HCT116 (cell line): Measurements from ENCODE around the gene ATXN2. TPM values are rescaled to one million over a fixed set of nuclear protein-coding genes. Genes with fewer than 3 reads are reported as not detected.

Source experiments
- ATAC-seq: fragments of 200-7000 bp; cut with Tn5 transposase; 2 replicates; pipeline ENCODE4 v1.9.1; 2020; ENCODE audit warnings: mild to moderate bottlenecking, moderate library complexity
- BruUV-seq: library from RNA; stranded (reverse); fragments of 400-500 nt; replicated peaks from 2 replicates; lab custom pipeline; 2021; lab: Mats Ljungman, UMichigan
- CTCF ChIA-PET: fragments of 300-600 bp; sonication (Branson Sonifier 250); formaldehyde crosslinking; loops from one replicate; lab custom pipeline; 2021; ENCODE audit warnings: antibody characterized with exemption; lab: Charles Lee
- POLR2A ChIA-PET: fragments of 300-600, 350-600 bp; sonication (Branson Sonifier 250); formaldehyde crosslinking; loops from one replicate; lab custom pipeline; 2021; ENCODE audit warnings: antibody characterized with exemption; lab: Charles Lee
- RAD21 ChIA-PET, 2 experiments: fragments of 300-600 bp; sonication (Branson Sonifier 250); formaldehyde crosslinking; loops; one replicate each; lab custom pipeline; 2023; ENCODE audit warnings: low total read pairs in 2 of 2; ENCODE audit not compliant: uncharacterized antibody in 2 of 2, unreplicated experiment in 2 of 2, low non-redundant PET in 1 of 2; lab: Charles Lee
- DNase-seq: peaks from one replicate; pipeline ENCODE4 v3.0.0-alpha.2; 2010; ENCODE audit warnings: low read depth, low spot score
- H2AFZ ChIP-seq: fragments of 200-600 bp; shearing (Covaris generic), sonication (generic); 2 replicates; pipeline ENCODE4 v1.6.1; 2017; ENCODE audit warnings: low read depth, mixed run types, mixed read lengths, antibody characterized with exemption, low read length; ENCODE audit not compliant: poor library complexity, severe bottlenecking
- H3K27ac ChIP-seq: 2 replicates; pipeline ENCODE4 v1.5.1; 2012; ENCODE audit warnings: low read depth, low read length
- H3K27me3 ChIP-seq: fragments of 200-600 bp; sonication (generic); 2 replicates; pipeline ENCODE4 v1.6.1; 2016; ENCODE audit warnings: mixed run types, low read length, mixed read lengths; ENCODE audit not compliant: insufficient read depth
- H3K36me3 ChIP-seq, 2 experiments: fragments of 200-500 bp in 1 of 2; fragments of 200-600 bp in 1 of 2; sonication (Bioruptor generic) in 1 of 2; sonication (generic) in 1 of 2; 2 replicates each; pipeline versions ENCODE4 v1.5.1 to v1.6.1; 2014 to 2016; ENCODE audit warnings: low read length in 2 of 2, inconsistent platforms in 1 of 2, mixed read lengths in 1 of 2, mixed run types in 1 of 2; ENCODE audit not compliant: insufficient read depth in 2 of 2, control insufficient read depth in 1 of 2
- H3K4me1 ChIP-seq, 2 experiments: fragments of 200-600 bp in 1 of 2; sonication (generic) in 1 of 2; 2 replicates each; pipeline versions ENCODE4 v1.5.1 to v1.6.1; 2012 to 2017; ENCODE audit warnings: low read length in 2 of 2, inconsistent platforms in 1 of 2, mild to moderate bottlenecking in 1 of 2, mixed read lengths in 1 of 2, mixed run types in 1 of 2, moderate library complexity in 1 of 2; ENCODE audit not compliant: insufficient read depth in 2 of 2, control insufficient read depth in 1 of 2
- H3K4me2 ChIP-seq: fragments of 200-600 bp; sonication (generic); 2 replicates; pipeline ENCODE4 v1.6.1; 2017; ENCODE audit warnings: mixed run types, low read length, mixed read lengths
- H3K4me3 ChIP-seq, 2 experiments: fragments of 200-600 bp in 1 of 2; sonication (generic) in 1 of 2; replicated peaks in 1 of 2; 2 replicates each; pipeline ENCODE4 v1.5.1; 2011 to 2016; ENCODE audit warnings: low read length in 2 of 2, control low read depth in 1 of 2, low read depth in 1 of 2, mild to moderate bottlenecking in 1 of 2, mixed read lengths in 1 of 2, mixed run types in 1 of 2
- H3K79me2 ChIP-seq: fragments of 200-600 bp; sonication (generic); 2 replicates; pipeline ENCODE4 v1.6.1; 2017; ENCODE audit warnings: mild to moderate bottlenecking, mixed run types, low read length, moderate library complexity, mixed read lengths; ENCODE audit not compliant: insufficient read depth
- H3K9ac ChIP-seq: fragments of 200-600 bp; sonication (generic); 2 replicates; pipeline ENCODE4 v1.6.1; 2016; ENCODE audit warnings: low read length, mixed read lengths
- H3K9me2 ChIP-seq: fragments of 200-600 bp; sonication (generic), shearing (Covaris generic); 2 replicates; pipeline ENCODE4 v1.6.1; 2017; ENCODE audit warnings: mixed run types, mild to moderate bottlenecking, moderate library complexity; ENCODE audit not compliant: insufficient read depth
- H3K9me3 ChIP-seq, 2 experiments: fragments of 200-500 bp in 1 of 2; fragments of 200-600 bp in 1 of 2; sonication (Bioruptor generic) in 1 of 2; sonication (generic) in 1 of 2; 2 replicates each; pipeline ENCODE4 v1.6.1; 2014 to 2017; ENCODE audit warnings: low read length in 2 of 2, mixed read lengths in 2 of 2, inconsistent platforms in 1 of 2, low read depth in 1 of 2, mild to moderate bottlenecking in 1 of 2, mixed run types in 1 of 2, moderate library complexity in 1 of 2; ENCODE audit not compliant: control insufficient read depth in 1 of 2, insufficient read depth in 1 of 2
- H4K20me1 ChIP-seq: fragments of 200-600 bp; sonication (generic), shearing (Covaris generic); 2 replicates; pipeline ENCODE4 v1.6.1; 2017; ENCODE audit warnings: mixed run types, mild to moderate bottlenecking, moderate library complexity; ENCODE audit not compliant: insufficient read depth
- CBX3 ChIP-seq: IDR thresholded peaks from 2 replicates; pipeline ENCODE4 v1.6.1; 2012; ENCODE audit warnings: low read depth
- CEBPB ChIP-seq: IDR thresholded peaks from 2 replicates; pipeline ENCODE4 v1.6.1; 2012; ENCODE audit warnings: low read depth
- EGR1 ChIP-seq: IDR thresholded peaks from 2 replicates; pipeline ENCODE4 v1.6.1; 2012; ENCODE audit warnings: low read depth
- ELF1 ChIP-seq: IDR thresholded peaks from 2 replicates; pipeline ENCODE4 v1.6.1; 2012; ENCODE audit warnings: low read depth, borderline replicate concordance
- EZH2 ChIP-seq: fragments of 200-600 bp; sonication (generic); IDR thresholded peaks from 2 replicates; pipeline ENCODE4 v1.6.1; 2017; ENCODE audit warnings: antibody characterized with exemption, mixed run types
- EZH2phosphoT487 ChIP-seq: fragments of 200-600 bp; IDR thresholded peaks from 2 replicates; pipeline ENCODE4 v1.6.1; 2018; ENCODE audit warnings: antibody characterized with exemption, borderline replicate concordance
- FOSL1 ChIP-seq: IDR thresholded peaks from 2 replicates; pipeline ENCODE4 v1.6.1; 2012; ENCODE audit warnings: low read depth
- POLR2A ChIP-seq: IDR thresholded peaks from 2 replicates; pipeline ENCODE4 v1.7.0; 2011; ENCODE audit warnings: borderline replicate concordance; ENCODE audit not compliant: insufficient read depth, insufficient read length; ENCODE audit errors: extremely low read depth
- POLR2AphosphoS5 ChIP-seq: IDR thresholded peaks from 2 replicates; pipeline ENCODE4 v1.6.1; 2011; ENCODE audit warnings: mild to moderate bottlenecking, low read depth, low read length, moderate library complexity
- RAD21 ChIP-seq: IDR thresholded peaks from 2 replicates; pipeline ENCODE4 v1.6.1; 2012; ENCODE audit warnings: low read depth, mild to moderate bottlenecking
- SIN3A ChIP-seq: IDR thresholded peaks from 2 replicates; pipeline ENCODE4 v1.6.1; 2012; ENCODE audit warnings: low read depth
- SRF ChIP-seq: IDR thresholded peaks from 2 replicates; pipeline ENCODE4 v1.6.1; 2012; ENCODE audit warnings: low read depth
- TCF7L2 ChIP-seq: IDR thresholded peaks from 2 replicates; pipeline ENCODE4 v1.7.0; 2011; ENCODE audit warnings: borderline replicate concordance, inconsistent platforms; ENCODE audit not compliant: insufficient read depth, insufficient read length; ENCODE audit errors: extremely low read depth
- ZFX ChIP-seq: fragments of 450-650 bp; IDR thresholded peaks from 2 replicates; pipeline ENCODE4 v1.6.1; 2017
- ZNF274 ChIP-seq: fragments of 200-500 bp; sonication (Bioruptor generic); IDR thresholded peaks from 2 replicates; pipeline ENCODE4 v1.6.1; 2014; ENCODE audit warnings: mild to moderate bottlenecking, low read depth, low read length, inconsistent platforms
- intact Hi-C: fragments of 100-400 bp; cut with micrococcal nuclease; formaldehyde crosslinking; loops from 2 replicates; pipeline ENCODE4 v1.10.0; 2022
- total RNA-seq: library from RNA; stranded (reverse); gene quantifications from one replicate; pipeline ENCODE4 v1.2.1, GENCODE V29; 2021; ENCODE audit not compliant: unreplicated experiment
- TF ChIP-seq, protein P1 (sequence below): IDR thresholded peaks from 2 replicates; pipeline ENCODE4 v1.6.1; 2012; ENCODE audit warnings: low read depth
- TF ChIP-seq, protein P2 (sequence below), 3 experiments: fragments of 200-600 bp in 1 of 3; sonication (generic) in 1 of 3; IDR thresholded peaks in 2 of 3; conservative IDR thresholded peaks in 1 of 3; 2 replicates each; pipeline ENCODE4 v1.5.1; 2012 to 2017; ENCODE audit warnings: low read depth in 2 of 3, low read length in 2 of 3, antibody characterized with exemption in 1 of 3, borderline replicate concordance in 1 of 3, control low read depth in 1 of 3, mild to moderate bottlenecking in 1 of 3, mixed read lengths in 1 of 3, mixed run types in 1 of 3, moderate library complexity in 1 of 3; ENCODE audit not compliant: insufficient read depth in 1 of 3

Gene ATXN2
- total RNA-seq, 1 experiment from 2014 or later, result 72.7 TPM

DNA sequence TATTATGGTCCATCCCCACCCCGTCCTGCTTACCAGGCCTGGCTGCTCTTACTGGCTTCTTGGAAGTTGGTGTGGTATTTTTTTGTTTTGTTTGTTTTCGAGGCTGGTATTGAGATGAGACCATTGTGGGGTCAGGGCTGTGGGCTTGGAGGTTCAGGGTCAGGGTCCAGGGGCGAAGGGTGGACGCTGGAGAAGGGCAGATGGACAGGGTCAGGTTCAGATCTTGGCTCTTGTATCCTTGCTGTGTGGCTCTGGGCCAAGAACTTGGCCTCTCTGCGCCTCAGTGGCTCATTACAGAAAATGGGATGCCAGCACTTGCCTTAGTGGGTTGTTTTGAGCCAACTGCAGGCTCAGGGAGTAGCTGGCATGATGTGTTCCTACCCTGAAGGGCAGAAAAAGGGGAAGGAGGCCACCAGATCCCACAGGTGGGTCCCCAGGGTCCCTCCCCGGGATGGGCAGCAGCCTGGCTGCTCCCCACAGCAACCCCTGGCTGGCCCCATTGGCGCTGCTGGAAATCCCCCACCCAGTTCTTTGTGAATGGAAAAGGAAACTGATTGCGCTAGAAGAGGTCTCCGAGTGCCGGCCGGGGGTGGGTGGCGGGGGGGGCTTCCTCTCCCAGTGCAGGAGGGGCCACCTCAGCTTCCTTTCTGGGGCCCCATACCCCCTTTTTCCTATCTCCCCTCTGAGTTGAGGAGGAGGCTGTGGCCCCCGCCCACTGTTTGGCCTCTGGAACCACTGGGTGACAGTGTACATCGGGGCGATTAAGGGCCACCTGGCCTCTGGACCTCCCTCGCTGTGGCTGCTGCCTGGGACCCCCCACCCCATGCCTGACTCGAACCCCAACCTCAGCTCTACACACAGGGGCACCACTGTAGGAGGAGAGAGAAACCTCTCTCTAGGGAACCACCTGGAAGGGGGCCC lies 168.4 kb downstream of the ATXN2 start:
- BruUV-seq, result no TSS peak
- Histone ChIP-seq H3K27me3 (no peaks in the 10 kb centered on the region), H3K4me1 (peaks cover 10 to 22% of the 10 kb centered on the region in 2 experiments), H3K4me2 (no peak overlapping the region), H4K20me1 (no peaks in the 10 kb centered on the region), H3K9me3 (no peaks in the 10 kb centered on the region), H3K36me3 (no peaks in the 10 kb centered on the region), H3K79me2 (no peaks in the 10 kb centered on the region), H3K9ac (no peak overlapping the region), H3K9me2 (no peaks in the 10 kb centered on the region), H2AFZ (no peak overlapping the region), H3K4me3 (no peak overlapping the region), H3K27ac (no peak overlapping the region)
- ATAC-seq, result no peak
- POLR2A ChIA-PET, result no interaction called here
- DNase-seq, result no peak
- intact Hi-C loops, result no loop called here
- RAD21 ChIA-PET, result no interaction called here
- CTCF ChIA-PET, result interaction anchor here (1.2 kb wide), 1 partner anchor 21 kb away, joined by 5 read pairs; no protein-coding TSS in a partner anchor
- TF ChIP-seq TCF7L2 (no peak), SIN3A (no peak), CEBPB (no peak), ZNF274 (no peak), ELF1 (no peak), ZFX (no peak), POLR2A (no peak), FOSL1 (no peak), EZH2 (no peak), EGR1 (no peak), EZH2phosphoT487 (no peak), RAD21 (no peak), SRF (no peak), POLR2AphosphoS5 (no peak), CBX3 (no peak)
- TF ChIP-seq, protein P1, sequence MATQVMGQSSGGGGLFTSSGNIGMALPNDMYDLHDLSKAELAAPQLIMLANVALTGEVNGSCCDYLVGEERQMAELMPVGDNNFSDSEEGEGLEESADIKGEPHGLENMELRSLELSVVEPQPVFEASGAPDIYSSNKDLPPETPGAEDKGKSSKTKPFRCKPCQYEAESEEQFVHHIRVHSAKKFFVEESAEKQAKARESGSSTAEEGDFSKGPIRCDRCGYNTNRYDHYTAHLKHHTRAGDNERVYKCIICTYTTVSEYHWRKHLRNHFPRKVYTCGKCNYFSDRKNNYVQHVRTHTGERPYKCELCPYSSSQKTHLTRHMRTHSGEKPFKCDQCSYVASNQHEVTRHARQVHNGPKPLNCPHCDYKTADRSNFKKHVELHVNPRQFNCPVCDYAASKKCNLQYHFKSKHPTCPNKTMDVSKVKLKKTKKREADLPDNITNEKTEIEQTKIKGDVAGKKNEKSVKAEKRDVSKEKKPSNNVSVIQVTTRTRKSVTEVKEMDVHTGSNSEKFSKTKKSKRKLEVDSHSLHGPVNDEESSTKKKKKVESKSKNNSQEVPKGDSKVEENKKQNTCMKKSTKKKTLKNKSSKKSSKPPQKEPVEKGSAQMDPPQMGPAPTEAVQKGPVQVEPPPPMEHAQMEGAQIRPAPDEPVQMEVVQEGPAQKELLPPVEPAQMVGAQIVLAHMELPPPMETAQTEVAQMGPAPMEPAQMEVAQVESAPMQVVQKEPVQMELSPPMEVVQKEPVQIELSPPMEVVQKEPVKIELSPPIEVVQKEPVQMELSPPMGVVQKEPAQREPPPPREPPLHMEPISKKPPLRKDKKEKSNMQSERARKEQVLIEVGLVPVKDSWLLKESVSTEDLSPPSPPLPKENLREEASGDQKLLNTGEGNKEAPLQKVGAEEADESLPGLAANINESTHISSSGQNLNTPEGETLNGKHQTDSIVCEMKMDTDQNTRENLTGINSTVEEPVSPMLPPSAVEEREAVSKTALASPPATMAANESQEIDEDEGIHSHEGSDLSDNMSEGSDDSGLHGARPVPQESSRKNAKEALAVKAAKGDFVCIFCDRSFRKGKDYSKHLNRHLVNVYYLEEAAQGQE, result no peak
- TF ChIP-seq, protein P2, sequence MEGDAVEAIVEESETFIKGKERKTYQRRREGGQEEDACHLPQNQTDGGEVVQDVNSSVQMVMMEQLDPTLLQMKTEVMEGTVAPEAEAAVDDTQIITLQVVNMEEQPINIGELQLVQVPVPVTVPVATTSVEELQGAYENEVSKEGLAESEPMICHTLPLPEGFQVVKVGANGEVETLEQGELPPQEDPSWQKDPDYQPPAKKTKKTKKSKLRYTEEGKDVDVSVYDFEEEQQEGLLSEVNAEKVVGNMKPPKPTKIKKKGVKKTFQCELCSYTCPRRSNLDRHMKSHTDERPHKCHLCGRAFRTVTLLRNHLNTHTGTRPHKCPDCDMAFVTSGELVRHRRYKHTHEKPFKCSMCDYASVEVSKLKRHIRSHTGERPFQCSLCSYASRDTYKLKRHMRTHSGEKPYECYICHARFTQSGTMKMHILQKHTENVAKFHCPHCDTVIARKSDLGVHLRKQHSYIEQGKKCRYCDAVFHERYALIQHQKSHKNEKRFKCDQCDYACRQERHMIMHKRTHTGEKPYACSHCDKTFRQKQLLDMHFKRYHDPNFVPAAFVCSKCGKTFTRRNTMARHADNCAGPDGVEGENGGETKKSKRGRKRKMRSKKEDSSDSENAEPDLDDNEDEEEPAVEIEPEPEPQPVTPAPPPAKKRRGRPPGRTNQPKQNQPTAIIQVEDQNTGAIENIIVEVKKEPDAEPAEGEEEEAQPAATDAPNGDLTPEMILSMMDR (IDR thresholded peaks at IDR 0.05 in 2 of 3, conservative IDR thresholded peaks at IDR 0.05 in 1 of 3; ENCODE audit: borderline replicate concordance in 1 of 3, insufficient read depth in 1 of 3, low read depth in 2 of 3, low read length in 2 of 3), result no peak
